Measurements from ENCODE around the gene HPSE2. TPM values are rescaled to one million over a fixed set of nuclear protein-coding genes. Genes with fewer than 3 reads are reported as not detected.

The HPSE2 gene
- total and polyA plus RNA-seq, 7 experiments from 2014 or later: not detected

- no peaks in the 10 kb centered on the region for H3K4me1 Mint-ChIP-seq
Measured at GRCh38 chr10:98673171-98673782, 562.4 kb downstream of the HPSE2 start.

GRCh38 chr10:98667081-98667480 is 568.6 kb downstream of the HPSE2 start:
- ChIA-PET CTCF (interaction anchor here (2.1 kb wide), 1 partner anchor 200 kb away, joined by 11 read pairs; no protein-coding TSS in a partner anchor), POLR2A (no interaction called here)
- no peaks in the 10 kb centered on the region for H3K36me3 ChIP-seq (ENCODE audit: control insufficient read depth in 2 of 3, insufficient read depth in 3 of 3, low read length in 3 of 3)
- intact Hi-C loops (cut with micrococcal nuclease): no loop called here
- H3K4me1 ChIP-seq (ENCODE audit: control insufficient read depth in 2 of 2, insufficient read depth in 2 of 2, low read length in 2 of 2): no peaks in the 10 kb centered on the region
- DNase-seq: no peak
- H3K4me3 ChIP-seq (ENCODE audit: low read length): no peak overlapping the region
- Mint-ChIP-seq H3K27ac (no peak overlapping the region), H3K9me3 (peaks cover 0 to 17% (median 4%) of the 10 kb centered on the region in 11 donors), H3K4me1 (no peaks in the 10 kb centered on the region), H3K27me3 (peaks cover 18 to 37% (median 24%) of the 10 kb centered on the region in 5 donors), H3K36me3 (peaks cover 0 to 4% (median 0%) of the 10 kb centered on the region in 5 donors), H3K4me3 (no peak overlapping the region)
- no peaks in the 10 kb centered on the region for H3K27me3 ChIP-seq (ENCODE audit: control insufficient read depth in 2 of 2, insufficient read depth in 2 of 2, low read length in 2 of 2)
- no peak for ATAC-seq
- no peak overlapping the region for H3K27ac ChIP-seq (ENCODE audit: low read depth, low read length)
- H3K9me3 ChIP-seq (ENCODE audit: control insufficient read depth in 2 of 3, low read length in 3 of 3): no peaks in the 10 kb centered on the region

More at GRCh38 chr10:98673171-98673782, 562.4 kb downstream of the HPSE2 start:
- Histone ChIP-seq H3K9me3 (ENCODE audit: control insufficient read depth in 2 of 3, low read length in 3 of 3) (no peaks in the 10 kb centered on the region), H3K36me3 (ENCODE audit: control insufficient read depth in 2 of 3, insufficient read depth in 3 of 3, low read length in 3 of 3) (no peaks in the 10 kb centered on the region), H3K4me3 (ENCODE audit: low read length) (no peak overlapping the region), H3K27ac (ENCODE audit: low read depth, low read length) (no peak overlapping the region), H3K4me1 (ENCODE audit: control insufficient read depth in 2 of 2, insufficient read depth in 2 of 2, low read length in 2 of 2) (no peaks in the 10 kb centered on the region), H3K27me3 (ENCODE audit: control insufficient read depth in 2 of 2, insufficient read depth in 2 of 2, low read length in 2 of 2) (no peaks in the 10 kb centered on the region)
- Mint-ChIP-seq H3K4me3 (no peak overlapping the region), H3K27me3 (peaks cover 6 to 20% (median 16%) of the 10 kb centered on the region in 5 donors), H3K36me3 (no peaks in the 10 kb centered on the region), H3K27ac (no peak overlapping the region), H3K9me3 (peaks cover 0 to 3% (median 0%) of the 10 kb centered on the region in 11 donors)
- ATAC-seq (no peak), DNase-seq (no peak)
- POLR2A ChIA-PET: no interaction called here
- CTCF ChIA-PET: no interaction called here
- intact Hi-C loops (cut with micrococcal nuclease): no loop called here

- H3K4me1 ChIP-seq (ENCODE audit: control insufficient read depth in 2 of 2, insufficient read depth in 2 of 2, low read length in 2 of 2): no peaks in the 10 kb centered on the region
- no peak overlapping the region for H3K27ac ChIP-seq (ENCODE audit: low read depth, low read length)
- H3K4me3 Mint-ChIP-seq: no peak overlapping the region
- H3K27ac Mint-ChIP-seq: no peak overlapping the region
- intact Hi-C loops (cut with micrococcal nuclease): no loop called here
- no peaks in the 10 kb centered on the region for H3K27me3 ChIP-seq (ENCODE audit: control insufficient read depth in 2 of 2, insufficient read depth in 2 of 2, low read length in 2 of 2)
- H3K9me3 Mint-ChIP-seq: peaks cover 0 to 17% (median 4%) of the 10 kb centered on the region in 11 donors
- H3K36me3 ChIP-seq (ENCODE audit: control insufficient read depth in 2 of 3, insufficient read depth in 3 of 3, low read length in 3 of 3): no peaks in the 10 kb centered on the region
- no peaks in the 10 kb centered on the region for H3K4me1 Mint-ChIP-seq
- ChIA-PET POLR2A (no interaction called here), CTCF (interaction anchor here (2.1 kb wide), 1 partner anchor 199 kb away, joined by 11 read pairs; no protein-coding TSS in a partner anchor)
- no peak overlapping the region for H3K4me3 ChIP-seq (ENCODE audit: low read length)
- peaks cover 16 to 37% (median 24%) of the 10 kb centered on the region in 5 donors for H3K27me3 Mint-ChIP-seq
- peaks cover 0 to 4% (median 0%) of the 10 kb centered on the region in 5 donors for H3K36me3 Mint-ChIP-seq
- H3K9me3 ChIP-seq (ENCODE audit: control insufficient read depth in 2 of 3, low read length in 3 of 3): no peaks in the 10 kb centered on the region
- DNase-seq (no peak), ATAC-seq (no peak)
Measured at GRCh38 chr10:98666276-98666675, 569.4 kb downstream of the HPSE2 start.

- Mint-ChIP-seq H3K9me3 (peaks cover 0 to 17% (median 4%) of the 10 kb centered on the region in 11 donors), H3K36me3 (peaks cover 0 to 4% (median 0%) of the 10 kb centered on the region in 5 donors), H3K27ac (no peak overlapping the region), H3K4me1 (no peaks in the 10 kb centered on the region), H3K27me3 (peaks cover 21 to 37% (median 24%) of the 10 kb centered on the region in 5 donors), H3K4me3 (no peak overlapping the region)
- Histone ChIP-seq H3K27me3 (ENCODE audit: control insufficient read depth in 2 of 2, insufficient read depth in 2 of 2, low read length in 2 of 2) (no peaks in the 10 kb centered on the region), H3K4me3 (ENCODE audit: low read length) (no peak overlapping the region), H3K27ac (ENCODE audit: low read depth, low read length) (no peak overlapping the region), H3K9me3 (ENCODE audit: control insufficient read depth in 2 of 3, low read length in 3 of 3) (no peaks in the 10 kb centered on the region), H3K36me3 (ENCODE audit: control insufficient read depth in 2 of 3, insufficient read depth in 3 of 3, low read length in 3 of 3) (no peaks in the 10 kb centered on the region), H3K4me1 (ENCODE audit: control insufficient read depth in 2 of 2, insufficient read depth in 2 of 2, low read length in 2 of 2) (no peaks in the 10 kb centered on the region)
- ChIA-PET CTCF (interaction anchor here (0.8 to 2.1 kb wide), 2 partner anchors 197 kb away, joined by 4 to 11 read pairs; no protein-coding TSS in a partner anchor), POLR2A (no interaction called here)
- peak; percentile 70 for ATAC-seq
- intact Hi-C loops (cut with micrococcal nuclease): loop anchor here in 1 of 2 donors (1.0 kb wide), 1 partner anchor 197 kb away; no protein-coding TSS in a partner anchor
- DNase-seq: peak in 8 of 9 donors; percentile 5 to 43 (median 20)
Measured at GRCh38 chr10:98664329-98665042, 571.2 kb downstream of the HPSE2 start.

GRCh38 chr10:98659951-98660350 is 575.7 kb downstream of the HPSE2 start:
- intact Hi-C loops (cut with micrococcal nuclease): no loop called here
- Mint-ChIP-seq H3K27ac (no peak overlapping the region), H3K9me3 (peaks cover 0 to 5% (median under 1%) of the 10 kb centered on the region in 11 donors), H3K4me1 (no peaks in the 10 kb centered on the region), H3K36me3 (peaks cover 0 to 3% (median 0%) of the 10 kb centered on the region in 5 donors), H3K4me3 (no peak overlapping the region), H3K27me3 (peaks cover 16 to 26% (median 19%) of the 10 kb centered on the region in 5 donors)
- ChIA-PET POLR2A (no interaction called here), CTCF (no interaction called here)
- Histone ChIP-seq H3K4me3 (ENCODE audit: low read length) (no peak overlapping the region), H3K4me1 (ENCODE audit: control insufficient read depth in 2 of 2, insufficient read depth in 2 of 2, low read length in 2 of 2) (no peaks in the 10 kb centered on the region), H3K27me3 (ENCODE audit: control insufficient read depth in 2 of 2, insufficient read depth in 2 of 2, low read length in 2 of 2) (no peaks in the 10 kb centered on the region), H3K9me3 (ENCODE audit: control insufficient read depth in 2 of 3, low read length in 3 of 3) (no peaks in the 10 kb centered on the region), H3K27ac (ENCODE audit: low read depth, low read length) (no peak overlapping the region), H3K36me3 (ENCODE audit: control insufficient read depth in 2 of 3, insufficient read depth in 3 of 3, low read length in 3 of 3) (no peaks in the 10 kb centered on the region)
- DNase-seq: no peak
- no peak for ATAC-seq

GRCh38 chr10:98655492-98655891 is 580.2 kb downstream of the HPSE2 start:
- intact Hi-C loops (cut with micrococcal nuclease): no loop called here
- Histone ChIP-seq H3K9me3 (ENCODE audit: control insufficient read depth in 2 of 3, low read length in 3 of 3) (no peaks in the 10 kb centered on the region), H3K4me3 (ENCODE audit: low read length) (no peak overlapping the region), H3K27me3 (ENCODE audit: control insufficient read depth in 2 of 2, insufficient read depth in 2 of 2, low read length in 2 of 2) (no peaks in the 10 kb centered on the region), H3K36me3 (ENCODE audit: control insufficient read depth in 2 of 3, insufficient read depth in 3 of 3, low read length in 3 of 3) (no peaks in the 10 kb centered on the region), H3K4me1 (ENCODE audit: control insufficient read depth in 2 of 2, insufficient read depth in 2 of 2, low read length in 2 of 2) (no peaks in the 10 kb centered on the region), H3K27ac (ENCODE audit: low read depth, low read length) (no peak overlapping the region)
- ATAC-seq (no peak), DNase-seq (no peak)
- H3K4me3 Mint-ChIP-seq: no peak overlapping the region
- ChIA-PET CTCF (no interaction called here), POLR2A (no interaction called here)
- H3K27me3 Mint-ChIP-seq: peaks cover 14 to 27% (median 19%) of the 10 kb centered on the region in 5 donors
- no peaks in the 10 kb centered on the region for H3K36me3 Mint-ChIP-seq
- H3K27ac Mint-ChIP-seq: no peak overlapping the region
- H3K4me1 Mint-ChIP-seq: no peaks in the 10 kb centered on the region
- peaks cover 0 to 2% (median 0%) of the 10 kb centered on the region in 11 donors for H3K9me3 Mint-ChIP-seq
